Astrocyte (in vitro differentiated cells and primary cell): ENCODE measurements around the gene ETHE1. TPM values are rescaled to one million over a fixed set of nuclear protein-coding genes. Genes with fewer than 3 reads are reported as not detected.
A peak's percentile ranks its signal among the peaks of the same experiment; 100 is the strongest.

ENCODE experiments used
- DNase-seq: peaks from one replicate; pipeline ENCODE4 v3.0.0-alpha.2; 2010; ENCODE audit warnings: low read depth
- FAIRE-seq: peaks from 2 replicates; lab custom pipeline; 2011; peaks lifted over from hg19 to GRCh38; lab: Jason Lieb, UNC
- H2AFZ ChIP-seq: 2 replicates; pipeline ENCODE4 v1.6.0; 2012; ENCODE audit warnings: low read depth, low read length, inconsistent platforms
- H3K27ac ChIP-seq: 2 replicates; pipeline ENCODE4 v1.5.1; 2011; ENCODE audit warnings: low read depth, low read length, inconsistent platforms
- H3K27me3 ChIP-seq: 2 replicates; pipeline ENCODE4 v1.6.0; 2011; ENCODE audit warnings: low read length, inconsistent platforms; ENCODE audit not compliant: insufficient read depth
- H3K36me3 ChIP-seq: 2 replicates; pipeline ENCODE4 v1.5.1; 2011; ENCODE audit warnings: low read length, inconsistent platforms; ENCODE audit not compliant: insufficient read depth
- H3K4me1 ChIP-seq: 2 replicates; pipeline ENCODE4 v1.5.1; 2011; ENCODE audit warnings: low read length, inconsistent platforms; ENCODE audit not compliant: insufficient read depth
- H3K4me2 ChIP-seq: 2 replicates; pipeline ENCODE4 v1.6.0; 2012; ENCODE audit warnings: low read length, inconsistent platforms
- H3K4me3 ChIP-seq: 2 replicates; pipeline ENCODE4 v1.5.1; 2011; ENCODE audit warnings: low read depth, mild to moderate bottlenecking, low read length, inconsistent platforms; ENCODE audit not compliant: insufficient read depth
- H3K79me2 ChIP-seq: 2 replicates; pipeline ENCODE4 v1.6.0; 2012; ENCODE audit warnings: mild to moderate bottlenecking, low read length, inconsistent platforms; ENCODE audit not compliant: insufficient read depth
- H3K9ac ChIP-seq: 2 replicates; pipeline ENCODE4 v1.6.0; 2012; ENCODE audit warnings: mild to moderate bottlenecking, low read length, inconsistent platforms
- H3K9me3 ChIP-seq: 2 replicates; pipeline ENCODE4 v1.5.1; 2012; ENCODE audit warnings: low read depth, mild to moderate bottlenecking, low read length, inconsistent platforms; ENCODE audit not compliant: insufficient read depth
- H4K20me1 ChIP-seq: 2 replicates; pipeline ENCODE4 v1.6.0; 2012; ENCODE audit warnings: low read length, inconsistent platforms; ENCODE audit not compliant: insufficient read depth
- H3K27ac Mint-ChIP-seq: one replicate; pipeline ENCODE4 v1.8.0; 2021; ENCODE audit warnings: mild to moderate bottlenecking, mixed read lengths; ENCODE audit not compliant: unreplicated experiment
- H3K27me3 Mint-ChIP-seq: one replicate; pipeline ENCODE4 v1.8.0; 2021; ENCODE audit warnings: low read depth, mixed read lengths; ENCODE audit not compliant: unreplicated experiment
- H3K36me3 Mint-ChIP-seq: one replicate; pipeline ENCODE4 v1.8.0; 2021; ENCODE audit warnings: low read depth, mixed read lengths; ENCODE audit not compliant: unreplicated experiment
- H3K4me1 Mint-ChIP-seq: one replicate; pipeline ENCODE4 v1.8.0; 2021; ENCODE audit warnings: low read depth, mixed read lengths; ENCODE audit not compliant: unreplicated experiment
- H3K4me3 Mint-ChIP-seq: one replicate; pipeline ENCODE4 v1.8.0; 2021; ENCODE audit warnings: mild to moderate bottlenecking, moderate library complexity, mixed read lengths; ENCODE audit not compliant: unreplicated experiment
- H3K9me3 Mint-ChIP-seq: one replicate; pipeline ENCODE4 v1.8.0; 2021; ENCODE audit warnings: mild to moderate bottlenecking, mixed read lengths; ENCODE audit not compliant: unreplicated experiment
- EZH2 ChIP-seq: IDR thresholded peaks from 2 replicates; pipeline ENCODE4 v1.6.1; 2012; ENCODE audit warnings: mild to moderate bottlenecking, low read length, inconsistent platforms; ENCODE audit not compliant: insufficient read depth
- total RNA-seq: library from RNA; stranded (reverse); gene quantifications from 2 replicates; pipeline ENCODE4 v1.2.1, GENCODE V29; 2021
- TF ChIP-seq, protein P1 (sequence below): IDR thresholded peaks from 2 replicates; pipeline ENCODE4 v1.5.1; 2011; ENCODE audit warnings: low read depth, mild to moderate bottlenecking, inconsistent platforms, low read length, moderate library complexity; ENCODE audit not compliant: insufficient read depth

ETHE1 gene
- total RNA-seq, 1 donor from 2014 or later: 50.7 TPM

DNA sequence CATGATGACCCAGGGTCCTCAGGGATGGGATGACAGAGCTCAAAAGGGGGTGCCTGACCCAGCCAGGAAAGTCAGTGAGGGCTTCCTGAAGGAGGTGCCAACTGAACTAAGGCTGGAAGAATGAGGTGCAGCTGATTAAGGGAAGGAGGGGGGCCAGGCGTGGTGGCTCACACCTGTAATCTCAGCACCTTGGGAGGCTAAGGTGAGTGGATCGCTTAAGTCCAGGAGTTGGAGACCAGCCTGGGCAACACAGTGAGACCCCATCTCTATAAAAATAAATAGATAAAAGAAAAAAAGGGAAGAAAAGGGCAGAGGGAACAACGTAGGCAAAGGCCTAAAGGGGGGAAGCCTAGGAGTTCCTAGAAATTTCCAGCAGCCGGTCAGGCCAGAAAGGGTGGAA is 52.5 kb downstream of the ETHE1 start:
- peak overlapping the region; percentile 82 for H3K4me2 ChIP-seq
- H3K27me3 ChIP-seq: no peaks in the 10 kb centered on the region
- Mint-ChIP-seq H3K4me3 (no peak overlapping the region), H3K4me1 (no peaks in the 10 kb centered on the region), H3K27ac (no peak overlapping the region), H3K36me3 (peaks cover 5% of the 10 kb centered on the region), H3K9me3 (peaks cover 2% of the 10 kb centered on the region), H3K27me3 (peaks cover 3% of the 10 kb centered on the region)
- no peaks in the 10 kb centered on the region for H4K20me1 ChIP-seq
- no peak for DNase-seq
- no peak overlapping the region for H3K4me3 ChIP-seq
- H2AFZ ChIP-seq: no peak overlapping the region
- H3K9me3 ChIP-seq: no peaks in the 10 kb centered on the region
- peaks cover 12% of the 10 kb centered on the region for H3K4me1 ChIP-seq
- H3K36me3 ChIP-seq: no peaks in the 10 kb centered on the region
- peak overlapping the region; percentile 54 for H3K9ac ChIP-seq
- no peak overlapping the region for H3K27ac ChIP-seq
- no peak for FAIRE-seq
- TF ChIP-seq EZH2: no peak
- TF ChIP-seq, protein P1, sequence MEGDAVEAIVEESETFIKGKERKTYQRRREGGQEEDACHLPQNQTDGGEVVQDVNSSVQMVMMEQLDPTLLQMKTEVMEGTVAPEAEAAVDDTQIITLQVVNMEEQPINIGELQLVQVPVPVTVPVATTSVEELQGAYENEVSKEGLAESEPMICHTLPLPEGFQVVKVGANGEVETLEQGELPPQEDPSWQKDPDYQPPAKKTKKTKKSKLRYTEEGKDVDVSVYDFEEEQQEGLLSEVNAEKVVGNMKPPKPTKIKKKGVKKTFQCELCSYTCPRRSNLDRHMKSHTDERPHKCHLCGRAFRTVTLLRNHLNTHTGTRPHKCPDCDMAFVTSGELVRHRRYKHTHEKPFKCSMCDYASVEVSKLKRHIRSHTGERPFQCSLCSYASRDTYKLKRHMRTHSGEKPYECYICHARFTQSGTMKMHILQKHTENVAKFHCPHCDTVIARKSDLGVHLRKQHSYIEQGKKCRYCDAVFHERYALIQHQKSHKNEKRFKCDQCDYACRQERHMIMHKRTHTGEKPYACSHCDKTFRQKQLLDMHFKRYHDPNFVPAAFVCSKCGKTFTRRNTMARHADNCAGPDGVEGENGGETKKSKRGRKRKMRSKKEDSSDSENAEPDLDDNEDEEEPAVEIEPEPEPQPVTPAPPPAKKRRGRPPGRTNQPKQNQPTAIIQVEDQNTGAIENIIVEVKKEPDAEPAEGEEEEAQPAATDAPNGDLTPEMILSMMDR: no peak
- H3K79me2 ChIP-seq: no peaks in the 10 kb centered on the region

DNA sequence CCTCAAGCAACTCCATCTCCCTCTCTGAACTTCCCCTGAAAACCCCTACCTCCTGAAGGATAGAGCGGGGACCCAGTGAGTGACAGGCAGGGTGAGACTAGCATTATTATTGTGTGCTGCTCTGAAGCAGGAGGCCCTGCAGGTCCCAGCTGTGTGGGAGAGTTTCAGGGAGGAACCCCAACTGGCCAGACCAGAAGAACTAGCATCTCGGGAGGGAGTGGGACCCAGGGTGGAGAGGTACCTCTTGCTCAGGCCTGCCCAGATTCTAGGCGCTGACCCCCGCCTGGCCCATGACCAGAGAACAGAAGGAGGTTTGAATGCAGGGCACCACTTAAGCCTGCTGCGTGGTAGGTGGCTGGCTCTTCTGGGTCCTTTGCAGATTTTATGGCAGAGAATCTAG is 55.9 kb downstream of the ETHE1 start:
- H3K27ac ChIP-seq: no peak overlapping the region
- no peak overlapping the region for H3K4me3 Mint-ChIP-seq
- H3K4me1 ChIP-seq: peaks cover 28% of the 10 kb centered on the region
- FAIRE-seq: no peak
- H3K27ac Mint-ChIP-seq: no peak overlapping the region
- no peaks in the 10 kb centered on the region for H3K4me1 Mint-ChIP-seq
- H3K36me3 ChIP-seq: no peaks in the 10 kb centered on the region
- no peak for DNase-seq
- TF ChIP-seq EZH2: no peak
- TF ChIP-seq, protein P1: no peak
- no peaks in the 10 kb centered on the region for H3K36me3 Mint-ChIP-seq
- no peaks in the 10 kb centered on the region for H3K79me2 ChIP-seq
- H3K4me2 ChIP-seq: no peak overlapping the region
- H3K27me3 Mint-ChIP-seq: peaks cover 5% of the 10 kb centered on the region
- H4K20me1 ChIP-seq: no peaks in the 10 kb centered on the region
- H3K9me3 Mint-ChIP-seq: peaks cover 2% of the 10 kb centered on the region
- H3K9me3 ChIP-seq: no peaks in the 10 kb centered on the region
- H3K9ac ChIP-seq: no peak overlapping the region
- no peaks in the 10 kb centered on the region for H3K27me3 ChIP-seq
- no peak overlapping the region for H3K4me3 ChIP-seq
- no peak overlapping the region for H2AFZ ChIP-seq

DNA sequence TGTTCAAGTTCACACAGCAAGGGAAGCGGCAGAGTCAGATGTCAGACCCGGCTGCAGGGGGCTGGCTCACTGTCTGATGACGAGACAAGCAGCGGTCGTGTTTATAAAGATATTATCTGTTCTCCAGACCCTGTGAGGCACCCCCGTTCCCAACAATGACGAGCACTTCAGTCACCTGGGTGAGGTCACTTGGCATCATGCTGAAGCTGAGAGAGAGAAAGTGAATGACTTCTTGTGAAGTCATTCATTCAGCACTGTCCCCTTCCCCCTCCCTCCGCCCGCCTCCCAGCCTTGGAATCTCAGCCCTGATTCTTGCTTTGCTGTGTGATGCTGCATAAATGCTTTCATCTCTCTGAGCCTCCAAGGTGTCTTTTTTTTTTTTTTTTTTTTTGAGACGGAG is 56.7 kb downstream of the ETHE1 start:
- no peaks in the 10 kb centered on the region for H4K20me1 ChIP-seq
- H3K9me3 ChIP-seq: no peaks in the 10 kb centered on the region
- no peak overlapping the region for H3K27ac Mint-ChIP-seq
- TF ChIP-seq, protein P1: no peak
- TF ChIP-seq EZH2: no peak
- peaks cover 10% of the 10 kb centered on the region for H3K27me3 Mint-ChIP-seq
- H3K4me1 Mint-ChIP-seq: no peaks in the 10 kb centered on the region
- H3K4me3 ChIP-seq: no peak overlapping the region
- H3K4me3 Mint-ChIP-seq: no peak overlapping the region
- no peaks in the 10 kb centered on the region for H3K27me3 ChIP-seq
- peaks cover 25% of the 10 kb centered on the region for H3K4me1 ChIP-seq
- H3K79me2 ChIP-seq: no peaks in the 10 kb centered on the region
- peak overlapping the region; percentile 38 for H3K4me2 ChIP-seq
- H3K9ac ChIP-seq: no peak overlapping the region
- no peak overlapping the region for H2AFZ ChIP-seq
- DNase-seq: peak; percentile 71
- FAIRE-seq: no peak
- no peaks in the 10 kb centered on the region for H3K36me3 Mint-ChIP-seq
- H3K27ac ChIP-seq: no peak overlapping the region
- H3K9me3 Mint-ChIP-seq: peaks cover under 1% of the 10 kb centered on the region
- no peaks in the 10 kb centered on the region for H3K36me3 ChIP-seq
